Adrenal gland (tissue), 12 donors: Measurements from ENCODE around the gene CRCP. TPM values are rescaled to one million over a fixed set of nuclear protein-coding genes. Genes with fewer than 3 reads are reported as not detected.
"Not testable (repeated sequence)": the region's sequence is repeated elsewhere in the genome, so short reads cannot be mapped to it uniquely, and the experiment has no call there.

ENCODE experiments used
- DNase-seq, 7 donors: peaks; one replicate each; pipeline ENCODE4 v3.0.0-alpha.2; 2019 to 2020
- H3K27ac ChIP-seq, 5 donors: fragments of 200-600 bp; sonication (generic) in 4 of 5; 1 replicate in 3 of 5; 2 replicates in 2 of 5; pipeline versions ENCODE4 v1.5.1 to v1.8.0; 2016 to 2020; ENCODE audit warnings: mild to moderate bottlenecking in 1 of 5
- H3K27me3 ChIP-seq: fragments of 200-600 bp; 2 replicates; pipeline ENCODE4 v1.8.0; 2021
- H3K36me3 ChIP-seq, 2 donors: fragments of 200-600 bp; replicated peaks in 1 of 2; 1 replicate in 1 of 2; 2 replicates in 1 of 2; pipeline versions ENCODE4 v1.5.1 to v1.8.0; 2018 to 2022
- H3K4me1 ChIP-seq, 2 donors: fragments of 200-600 bp; replicated peaks in 1 of 2; 1 replicate in 1 of 2; 2 replicates in 1 of 2; pipeline versions ENCODE4 v1.5.1 to v1.8.0; 2018 to 2021
- H3K4me3 ChIP-seq, 4 donors: fragments of 200-600 bp; sonication (generic) in 3 of 4; one replicate each; pipeline ENCODE4 v1.5.1; 2016 to 2018
- H3K9me3 ChIP-seq, 3 donors: fragments of 200-600 bp; sonication (generic) in 1 of 3; replicated peaks in 1 of 3; 1 replicate in 2 of 3; 2 replicates in 1 of 3; pipeline versions ENCODE4 v1.5.1 to v1.8.0; 2016 to 2021
- CTCF ChIP-seq, 6 experiments: fragments of 450-650 bp in 4 of 6; fragments of 200-600 bp in 2 of 6; sonication (generic) in 1 of 6; IDR thresholded peaks; 1 replicate in 5 of 6; 2 replicates in 1 of 6; pipeline versions ENCODE4 v1.5.1 to v1.8.0; 2016 to 2021; ENCODE audit warnings: antibody characterized with exemption in 6 of 6, mild to moderate bottlenecking in 2 of 6, moderate library complexity in 1 of 6
- POLR2A ChIP-seq, 2 donors: fragments of 450-650 bp; IDR thresholded peaks; one replicate each; pipeline ENCODE4 v1.6.1; 2017; ENCODE audit warnings: antibody characterized with exemption in 2 of 2, mild to moderate bottlenecking in 2 of 2, moderate library complexity in 1 of 2
- WGBS, 4 donors: extraction: QIAGEN DNeasy Blood & Tissue Kit in 2 of 4; methylation state at CpG; one replicate each; pipeline versions ENCODE4 v1.1.5 to v1.1.7; 2013 to 2017; 5-methylcytosine and 5-hydroxymethylcytosine counted together
- intact Hi-C, 2 donors: fragments of 100-400 bp; cut with DNase I; formaldehyde crosslinking; loops; one replicate each; pipeline versions ENCODE4 v1.14.1 to v1.15.0; 2022 to 2023
- polyA plus RNA-seq, 3 donors: library from polyadenylated mRNA; stranded (reverse); fragments of 200-250 nt in 2 of 3; fragments of 350-450 nt in 1 of 3; fragmentation: Illumina TruSeq in 1 of 3; extraction: RNeasy Lipid Tissue Mini Kit (QIAGEN cat#74804) in 1 of 3; gene quantifications; one replicate each; pipeline ENCODE4 v1.2.3, GENCODE V29; 2013 to 2014
- total RNA-seq, 9 donors: library from RNA; depleted of rRNA in 4 of 9; stranded (reverse); fragments of >200 nt in 4 of 9; fragments of 120-200 nt in 1 of 9; fragmentation: NEBNext Ultra II Directional in 1 of 9; extraction: Animal tissue kit (Norgen Biotek cat#: 25700) in 1 of 9; gene quantifications; one replicate each; pipeline versions ENCODE4 v1.1.0 to v1.2.4, GENCODE V29; 2013 to 2023
- donor health status: healthy with polysubstance abuse.
- donor health status: Bipolar disorder and iron deficiency.
- donor health status: DM: yes; HTN: yes; CAD: no.
- donor health status: DM: no; HTN: no; CAD: no.
- donor health status: DM: no; HTN: no; CAD: no.
- donor health status: DM: yes; HTN: yes; CAD: no.

CRCP gene
- total and polyA plus RNA-seq, 12 donors, result 14.5 to 53.3 (median 38.9) TPM

DNA sequence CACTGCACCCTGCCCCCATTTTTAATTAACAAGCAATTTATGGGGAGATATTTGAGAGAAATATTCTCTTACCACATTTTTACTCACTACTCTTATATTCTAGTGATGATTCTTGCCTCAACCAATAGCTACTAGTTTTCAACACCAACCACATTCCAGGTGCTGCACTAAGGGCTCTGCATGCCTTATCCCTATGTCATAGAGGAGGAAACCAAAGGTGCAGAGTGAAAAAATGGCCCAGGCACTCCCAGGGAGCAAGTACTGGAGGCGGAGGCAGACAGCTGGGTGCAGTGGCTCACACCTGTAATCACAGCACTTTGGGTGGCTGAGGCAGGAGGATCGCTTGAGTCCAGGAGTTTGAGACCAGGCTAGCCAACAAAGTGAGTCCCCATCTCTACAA is 55.0 kb downstream of the CRCP start:
- no peaks in the 10 kb centered on the region for H3K36me3 ChIP-seq
- H3K27ac ChIP-seq, result no peak overlapping the region
- TF ChIP-seq CTCF (IDR thresholded peaks at IDR 0.05) (no peak), POLR2A (IDR thresholded peaks at IDR 0.05) (no peak)
- intact Hi-C loops, result no loop called here
- no peak for DNase-seq
- H3K27me3 ChIP-seq, result no peaks in the 10 kb centered on the region
- H3K4me1 ChIP-seq, result peaks cover 9 to 20% of the 10 kb centered on the region in 2 donors
- 95 to 100% (median 97%) methylated on average over 2 of the region's 2 CpGs for WGBS, 4 donors
- H3K9me3 ChIP-seq, result no peaks in the 10 kb centered on the region
- H3K4me3 ChIP-seq, result no peak overlapping the region

DNA sequence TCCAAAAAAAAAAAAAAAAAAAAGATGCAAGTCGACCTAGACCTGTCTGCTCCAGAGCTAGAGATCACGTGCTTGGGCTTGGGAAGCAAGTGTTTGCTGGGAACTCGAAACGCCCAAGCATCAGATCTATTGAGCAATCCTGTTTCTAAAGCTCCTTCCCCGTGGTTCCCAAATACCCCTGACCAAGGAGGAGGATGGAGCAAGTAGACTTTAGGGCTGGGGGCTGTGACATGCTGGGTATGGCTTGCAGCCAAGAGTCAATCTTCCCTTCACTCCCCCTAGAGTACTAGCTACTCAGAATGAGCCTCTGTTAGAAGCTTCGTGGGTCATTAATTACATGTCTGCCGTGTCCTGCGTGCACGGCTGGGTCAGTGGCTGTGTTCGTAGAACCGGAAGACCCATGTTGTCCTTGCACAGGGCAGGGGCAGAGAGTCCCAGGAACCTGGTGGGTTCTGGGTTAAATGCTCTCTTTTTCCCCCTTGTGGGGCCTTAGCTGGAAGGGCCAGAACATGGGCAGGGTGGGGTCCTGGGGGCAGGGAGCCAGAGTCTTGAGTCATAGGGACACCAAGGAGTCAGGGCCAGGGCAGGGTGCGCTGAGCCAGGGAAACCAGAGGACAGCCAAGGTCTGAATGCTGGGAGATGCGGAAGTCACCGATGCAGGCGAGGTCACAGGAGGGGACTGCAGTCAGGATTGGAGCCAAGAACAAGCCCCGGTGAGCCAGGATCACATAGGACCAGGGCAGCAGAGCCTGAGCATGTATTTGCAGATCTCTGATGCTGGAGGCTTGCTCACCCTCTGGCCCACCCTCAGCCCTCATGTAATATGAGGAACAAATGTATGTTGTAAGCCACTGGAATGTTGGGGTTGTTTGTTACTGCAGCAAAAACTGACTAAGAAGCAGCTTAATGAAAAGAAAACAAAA is 55.9 kb downstream of the CRCP start:
- TF ChIP-seq CTCF (IDR thresholded peaks at IDR 0.05) (no peak), POLR2A (IDR thresholded peaks at IDR 0.05) (peak in 1 of 2 donors; percentile 20)
- Histone ChIP-seq H3K4me3 (peak overlapping the region in 1 of 4 donors; percentile 11), H3K27me3 (no peaks in the 10 kb centered on the region), H3K4me1 (peaks cover 9 to 20% of the 10 kb centered on the region in 2 donors), H3K9me3 (no peaks in the 10 kb centered on the region), H3K36me3 (no peaks in the 10 kb centered on the region), H3K27ac (peak overlapping the region; percentile 4 to 84 (median 69))
- peak; percentile 75 to 94 (median 91) for DNase-seq
- 20 to 35% (median 22%) methylated on average over 11 to 16 of the region's 16 CpGs for WGBS, 4 donors
- intact Hi-C loops, result no loop called here

DNA sequence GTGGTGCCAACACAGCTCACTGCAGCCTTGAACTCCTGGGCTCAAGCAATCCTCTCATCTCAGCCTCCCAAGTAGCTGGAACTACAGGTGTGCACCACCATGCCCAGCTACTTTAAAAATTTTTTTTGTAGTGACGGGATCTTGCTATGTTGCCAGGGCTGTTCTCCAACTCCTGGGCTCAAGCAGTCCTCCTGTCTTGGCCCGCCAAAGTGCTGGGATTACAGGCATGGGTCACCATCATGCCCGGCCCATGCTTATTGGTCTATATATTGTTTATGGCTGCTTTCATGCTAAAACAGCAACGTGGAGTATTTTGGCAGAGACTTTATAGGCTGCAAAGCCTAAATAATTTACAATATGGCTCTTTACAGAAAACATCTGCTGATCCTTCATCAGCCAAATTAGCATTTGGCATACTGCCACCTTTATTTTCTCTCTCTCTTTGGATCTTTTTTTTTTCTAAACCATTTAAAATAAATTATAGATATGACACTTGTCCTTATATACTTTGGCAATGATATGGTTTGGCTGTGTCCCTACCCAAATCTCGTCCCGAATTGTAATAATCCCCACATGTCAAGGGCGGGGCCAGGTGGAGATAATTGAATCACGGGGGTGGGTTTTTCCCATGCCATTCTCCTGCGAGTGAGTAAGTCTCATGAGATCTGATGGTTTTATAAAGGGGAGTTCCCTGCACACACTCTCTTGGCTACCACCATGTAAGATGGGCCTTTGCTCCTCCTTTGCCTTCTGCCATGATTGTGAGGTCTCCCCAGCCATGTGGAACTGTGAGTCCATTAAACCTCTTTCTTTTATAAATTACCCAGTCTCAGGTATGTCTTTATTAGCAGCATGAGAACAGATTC is 58.1 kb downstream of the CRCP start:
- H3K27me3 ChIP-seq, H3K9me3 ChIP-seq, intact Hi-C loops, DNase-seq, H3K4me3 ChIP-seq, H3K27ac ChIP-seq, H3K36me3 ChIP-seq: not testable (repeated sequence)
- 72 to 76% (median 75%) methylated on average over 9 of the region's 9 CpGs for WGBS, 4 donors
- H3K4me1 ChIP-seq, result peaks cover 9 to 18% of the 10 kb centered on the region in 2 donors

- no peak overlapping the region for H3K4me3 ChIP-seq
- WGBS, 4 donors, result 93 to 97% (median 96%) methylated on average over 5 of the region's 5 CpGs
- intact Hi-C loops, result no loop called here
- H3K4me1 ChIP-seq, result peaks cover 9 to 13% of the 10 kb centered on the region in 2 donors
- H3K27me3 ChIP-seq, result no peaks in the 10 kb centered on the region
- TF ChIP-seq CTCF (IDR thresholded peaks at IDR 0.05) (no peak), POLR2A (IDR thresholded peaks at IDR 0.05) (no peak)
- H3K36me3 ChIP-seq, result no peaks in the 10 kb centered on the region
- no peak for DNase-seq
- no peaks in the 10 kb centered on the region for H3K9me3 ChIP-seq
- no peak overlapping the region for H3K27ac ChIP-seq
Observed at GRCh38 chr7:66173856-66174255, 59.2 kb downstream of the CRCP start.

DNA sequence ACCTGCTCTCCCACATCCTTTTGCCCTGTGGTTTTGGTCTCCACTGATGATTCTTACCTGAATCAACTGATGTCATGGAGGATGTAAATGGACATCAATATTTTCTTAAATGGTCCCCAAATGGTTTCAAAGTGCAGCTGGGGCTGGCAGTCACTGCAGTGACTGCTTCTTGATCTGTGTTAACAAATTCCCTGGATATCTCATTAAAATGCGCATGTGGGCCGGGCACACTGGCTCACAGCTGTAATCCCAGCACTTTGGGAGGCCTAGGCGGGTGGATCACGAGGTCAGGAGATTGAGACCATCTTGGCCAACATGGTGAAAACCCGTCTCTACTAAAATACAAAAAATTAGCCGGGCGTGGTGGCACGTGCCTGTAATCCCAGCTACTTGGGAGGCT is 60.4 kb downstream of the CRCP start:
- H3K4me3 ChIP-seq, H3K9me3 ChIP-seq, H3K27ac ChIP-seq, H3K36me3 ChIP-seq, intact Hi-C loops, DNase-seq, H3K27me3 ChIP-seq: not testable (repeated sequence)
- 86 to 96% (median 94%) methylated on average over 8 of the region's 8 CpGs for WGBS, 4 donors
- peaks cover 9 to 11% of the 10 kb centered on the region in 2 donors for H3K4me1 ChIP-seq
